Suprapubic skin (tissue), 4 donors: ENCODE results near the gene PEX6. TPM values are rescaled to one million over a fixed set of nuclear protein-coding genes. Genes with fewer than 3 reads are reported as not detected.

Experiments
- DNase-seq, 2 donors: peaks; one replicate each; pipeline ENCODE4 v3.0.0-alpha.2; 2019; ENCODE audit warnings: low spot score in 2 of 2
- H3K27ac ChIP-seq: fragments of 200-600 bp; sonication (generic); one replicate; pipeline ENCODE4 v1.5.1; 2019
- H3K27me3 ChIP-seq: fragments of 200-600 bp; sonication (generic); one replicate; pipeline ENCODE4 v1.5.1; 2019
- H3K36me3 ChIP-seq: fragments of 200-600 bp; sonication (generic); one replicate; pipeline ENCODE4 v1.5.1; 2019
- H3K4me1 ChIP-seq: fragments of 200-600 bp; sonication (generic); one replicate; pipeline ENCODE4 v1.5.1; 2019
- H3K4me3 ChIP-seq: fragments of 200-600 bp; sonication (generic); one replicate; pipeline ENCODE4 v1.5.1; 2019; ENCODE audit warnings: mild to moderate bottlenecking
- H3K9me3 ChIP-seq: fragments of 200-600 bp; sonication (generic); one replicate; pipeline ENCODE4 v1.5.1; 2019
- EP300 ChIP-seq: sonication (generic); formaldehyde crosslinking; IDR thresholded peaks from one replicate; pipeline ENCODE4 v1.6.1; 2017; ENCODE audit warnings: antibody characterized with exemption
- POLR2A ChIP-seq, 2 donors: fragments of 450-650 bp; IDR thresholded peaks; one replicate each; pipeline ENCODE4 v1.6.1; 2017; ENCODE audit warnings: antibody characterized with exemption in 2 of 2, mild to moderate bottlenecking in 2 of 2, moderate library complexity in 2 of 2
- POLR2AphosphoS5 ChIP-seq, 3 donors: sonication (generic); formaldehyde crosslinking; IDR thresholded peaks; one replicate each; pipeline ENCODE4 v1.6.1; 2017; ENCODE audit warnings: antibody characterized with exemption in 3 of 3
- WGBS: methylation state at CpG from one replicate; pipeline ENCODE4 v1.1.5; 2018; 5-methylcytosine and 5-hydroxymethylcytosine counted together
- total RNA-seq, 4 donors: library from RNA; depleted of rRNA; stranded (reverse); fragments of >200 nt; gene quantifications; one replicate each; pipeline ENCODE4 v1.1.0, GENCODE V29; 2016
- TF ChIP-seq, protein P1 (sequence below), 2 donors: fragments of 200-600 bp in 1 of 2; fragments of 450-650 bp in 1 of 2; sonication (generic) in 1 of 2; IDR thresholded peaks; one replicate each; pipeline ENCODE4 v1.5.1; 2016 to 2019; ENCODE audit warnings: antibody characterized with exemption in 2 of 2, mild to moderate bottlenecking in 1 of 2, moderate library complexity in 1 of 2

Gene PEX6
- total RNA-seq, 4 donors from 2014 or later: 18.6 to 48.0 (median 22.8) TPM

DNA sequence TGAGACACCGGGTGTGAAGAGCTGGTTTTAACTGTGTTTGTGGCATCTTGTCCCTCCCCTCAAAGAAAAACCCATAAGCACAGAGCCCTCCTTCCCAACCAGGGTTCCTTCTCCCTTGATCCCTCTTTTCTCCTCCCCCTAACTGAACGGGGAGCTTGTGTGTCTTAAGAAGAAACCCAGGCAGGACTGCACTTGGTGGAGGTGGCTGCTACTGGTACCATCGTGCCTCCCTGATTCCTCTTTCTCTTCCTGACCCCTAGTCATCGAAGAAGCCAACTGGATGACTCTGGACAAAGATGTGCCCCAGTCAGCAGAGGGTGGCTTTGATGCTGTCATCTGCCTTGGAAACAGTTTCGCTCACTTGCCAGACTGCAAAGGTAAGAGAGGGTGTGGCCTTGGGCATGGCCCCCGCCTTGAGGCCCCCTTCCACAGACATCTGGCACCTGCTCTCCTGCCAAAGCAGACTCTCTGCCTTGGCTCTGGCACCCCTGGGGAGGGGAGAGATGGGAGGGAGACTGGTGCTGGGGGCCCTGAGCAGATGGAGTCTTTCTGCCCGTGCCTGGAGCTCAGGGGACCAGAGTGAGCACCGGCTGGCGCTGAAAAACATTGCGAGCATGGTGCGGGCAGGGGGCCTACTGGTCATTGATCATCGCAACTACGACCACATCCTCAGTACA lies 16.3 kb downstream of the PEX6 start:
- no peaks in the 10 kb centered on the region for H3K9me3 ChIP-seq
- TF ChIP-seq EP300: no peak
- TF ChIP-seq, protein P1, sequence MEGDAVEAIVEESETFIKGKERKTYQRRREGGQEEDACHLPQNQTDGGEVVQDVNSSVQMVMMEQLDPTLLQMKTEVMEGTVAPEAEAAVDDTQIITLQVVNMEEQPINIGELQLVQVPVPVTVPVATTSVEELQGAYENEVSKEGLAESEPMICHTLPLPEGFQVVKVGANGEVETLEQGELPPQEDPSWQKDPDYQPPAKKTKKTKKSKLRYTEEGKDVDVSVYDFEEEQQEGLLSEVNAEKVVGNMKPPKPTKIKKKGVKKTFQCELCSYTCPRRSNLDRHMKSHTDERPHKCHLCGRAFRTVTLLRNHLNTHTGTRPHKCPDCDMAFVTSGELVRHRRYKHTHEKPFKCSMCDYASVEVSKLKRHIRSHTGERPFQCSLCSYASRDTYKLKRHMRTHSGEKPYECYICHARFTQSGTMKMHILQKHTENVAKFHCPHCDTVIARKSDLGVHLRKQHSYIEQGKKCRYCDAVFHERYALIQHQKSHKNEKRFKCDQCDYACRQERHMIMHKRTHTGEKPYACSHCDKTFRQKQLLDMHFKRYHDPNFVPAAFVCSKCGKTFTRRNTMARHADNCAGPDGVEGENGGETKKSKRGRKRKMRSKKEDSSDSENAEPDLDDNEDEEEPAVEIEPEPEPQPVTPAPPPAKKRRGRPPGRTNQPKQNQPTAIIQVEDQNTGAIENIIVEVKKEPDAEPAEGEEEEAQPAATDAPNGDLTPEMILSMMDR (IDR thresholded peaks at IDR 0.05): no peak
- TF ChIP-seq POLR2A (IDR thresholded peaks at IDR 0.05): no peak
- no peak for TF ChIP-seq POLR2AphosphoS5 (IDR thresholded peaks at IDR 0.05)
- H3K27me3 ChIP-seq: no peaks in the 10 kb centered on the region
- WGBS: 80% methylated on average over 4 of the region's 13 CpGs
- H3K4me3 ChIP-seq: no peak overlapping the region
- H3K27ac ChIP-seq: no peak overlapping the region
- no peak for DNase-seq
- peaks cover 40% of the 10 kb centered on the region for H3K36me3 ChIP-seq
- H3K4me1 ChIP-seq: peaks cover 16% of the 10 kb centered on the region

DNA sequence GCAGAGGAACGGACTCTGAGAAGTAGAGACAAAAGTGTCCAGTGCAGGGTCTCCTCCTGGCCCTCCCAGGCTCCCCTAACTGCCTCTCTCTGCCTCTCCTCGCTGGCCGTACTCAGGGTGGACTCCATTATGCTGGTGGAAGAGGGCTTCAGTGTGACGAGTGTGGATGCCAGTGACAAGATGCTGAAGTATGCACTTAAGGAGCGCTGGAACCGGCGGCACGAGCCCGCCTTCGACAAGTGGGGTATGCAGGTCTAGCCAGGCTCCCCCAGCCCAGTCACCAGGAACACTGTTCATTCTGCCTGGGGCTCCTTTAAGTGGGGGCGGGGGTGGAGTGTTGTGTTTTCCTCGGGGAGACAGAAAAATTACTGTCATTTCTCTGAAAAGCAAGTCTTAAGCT lies 16.9 kb downstream of the PEX6 start:
- no peak for DNase-seq
- WGBS: 85% methylated on average over 12 of the region's 12 CpGs
- Histone ChIP-seq H3K9me3 (no peaks in the 10 kb centered on the region), H3K36me3 (peaks cover 34% of the 10 kb centered on the region), H3K4me3 (no peak overlapping the region), H3K4me1 (peaks cover 16% of the 10 kb centered on the region), H3K27me3 (no peaks in the 10 kb centered on the region), H3K27ac (no peak overlapping the region)
- TF ChIP-seq, protein P1 (IDR thresholded peaks at IDR 0.05): no peak
- TF ChIP-seq POLR2A (IDR thresholded peaks at IDR 0.05): no peak
- no peak for TF ChIP-seq POLR2AphosphoS5 (IDR thresholded peaks at IDR 0.05)
- no peak for TF ChIP-seq EP300

DNA sequence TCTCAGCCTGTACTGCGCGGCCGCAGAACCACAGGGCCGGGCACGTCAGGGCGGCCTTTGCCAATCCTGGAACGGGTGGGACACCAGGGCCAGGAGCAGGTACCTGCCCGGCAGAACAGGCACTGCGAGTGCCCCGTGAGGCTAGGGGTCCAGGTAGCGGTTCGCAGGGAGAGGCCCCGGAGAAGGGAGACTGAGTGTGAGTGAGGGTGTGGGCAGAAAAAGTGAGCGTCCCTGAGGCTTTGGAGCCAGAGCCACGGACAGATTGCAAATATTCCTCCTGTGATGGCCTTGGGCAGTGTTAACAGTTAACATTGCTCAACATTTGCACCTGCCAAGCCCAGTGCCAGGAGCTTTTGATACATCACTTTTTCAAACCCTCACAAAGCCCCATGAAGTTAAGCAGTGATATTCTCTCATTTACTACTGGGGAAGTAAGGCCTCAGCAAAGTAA lies 17.9 kb downstream of the PEX6 start:
- no peak for TF ChIP-seq POLR2A (IDR thresholded peaks at IDR 0.05)
- no peak for TF ChIP-seq EP300
- TF ChIP-seq, protein P1 (IDR thresholded peaks at IDR 0.05): no peak
- no peak for TF ChIP-seq POLR2AphosphoS5 (IDR thresholded peaks at IDR 0.05)
- Histone ChIP-seq H3K27ac (no peak overlapping the region), H3K4me3 (peak overlapping the region; percentile 52), H3K36me3 (peaks cover 27% of the 10 kb centered on the region), H3K4me1 (peaks cover 16% of the 10 kb centered on the region), H3K9me3 (no peaks in the 10 kb centered on the region), H3K27me3 (no peaks in the 10 kb centered on the region)
- DNase-seq: no peak
- WGBS: 23% methylated on average over 10 of the region's 15 CpGs

GRCh38 chr6:42960243-42961019 lies 18.6 kb downstream of the PEX6 start, which contains the start of gene GNMT:
Gene GNMT (plus strand): TSS chr6:42960754. CDS start chr6:42960768, 14 bp downstream.
- Histone ChIP-seq H3K4me1 (peaks cover 16% of the 10 kb centered on the region), H3K36me3 (peaks cover 21% of the 10 kb centered on the region), H3K4me3 (peak within 1 kb of the TSS; percentile 52), H3K27ac (no peak within 1 kb of the TSS), H3K27me3 (no peaks in the 10 kb centered on the region), H3K9me3 (no peaks in the 10 kb centered on the region)
- TF ChIP-seq, protein P1 (IDR thresholded peaks at IDR 0.05): no peak
- TF ChIP-seq POLR2AphosphoS5 (IDR thresholded peaks at IDR 0.05): no peak
- no peak for TF ChIP-seq EP300
- TF ChIP-seq POLR2A (IDR thresholded peaks at IDR 0.05): no peak
- peak in 1 of 2 donors; percentile 71 for DNase-seq
- 7% methylated on average over 18 of the region's 62 CpGs for WGBS

- no peak overlapping the region for H3K27ac ChIP-seq
- peaks cover 16% of the 10 kb centered on the region for H3K4me1 ChIP-seq
- peak overlapping the region; percentile 52 for H3K4me3 ChIP-seq
- DNase-seq: no peak
- TF ChIP-seq, protein P1 (IDR thresholded peaks at IDR 0.05): no peak
- no peak for TF ChIP-seq POLR2A (IDR thresholded peaks at IDR 0.05)
- no peak for TF ChIP-seq EP300
- TF ChIP-seq POLR2AphosphoS5 (IDR thresholded peaks at IDR 0.05): no peak
- WGBS: 38% methylated on average over 13 of the region's 13 CpGs
- H3K27me3 ChIP-seq: no peaks in the 10 kb centered on the region
- peaks cover 16% of the 10 kb centered on the region for H3K36me3 ChIP-seq
- H3K9me3 ChIP-seq: no peaks in the 10 kb centered on the region
These were observed 19.1 kb downstream of the PEX6 start for GRCh38 chr6:42959917-42960242.
